ENCODE measurements around the gene RHBDD3.

RHBDD3 gene

DNA sequence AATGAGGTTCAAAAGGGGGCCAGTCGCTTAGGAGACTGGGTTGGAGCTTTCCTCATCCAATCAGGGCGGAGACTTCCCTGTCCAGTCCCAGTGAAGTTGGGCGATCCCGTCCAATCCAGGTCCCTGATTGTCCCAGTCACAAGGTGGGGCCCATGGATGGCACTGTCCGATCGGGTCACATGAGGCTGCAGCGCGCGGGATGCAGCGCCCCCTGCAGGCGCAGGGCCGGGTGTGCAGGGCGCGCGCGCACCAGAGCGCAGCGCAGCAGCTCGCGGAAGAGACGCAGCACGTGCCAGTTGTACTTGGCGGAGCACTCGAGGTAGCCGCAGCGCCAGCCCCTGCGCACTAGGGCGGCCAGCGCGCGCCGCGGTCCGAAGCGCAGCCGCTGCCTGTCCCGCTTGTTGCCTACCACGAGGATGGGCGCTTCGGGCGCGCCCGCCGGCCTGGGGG, 45.4 kb upstream of the RHBDD3 start:
- TF ChIP-seq, protein P1, sequence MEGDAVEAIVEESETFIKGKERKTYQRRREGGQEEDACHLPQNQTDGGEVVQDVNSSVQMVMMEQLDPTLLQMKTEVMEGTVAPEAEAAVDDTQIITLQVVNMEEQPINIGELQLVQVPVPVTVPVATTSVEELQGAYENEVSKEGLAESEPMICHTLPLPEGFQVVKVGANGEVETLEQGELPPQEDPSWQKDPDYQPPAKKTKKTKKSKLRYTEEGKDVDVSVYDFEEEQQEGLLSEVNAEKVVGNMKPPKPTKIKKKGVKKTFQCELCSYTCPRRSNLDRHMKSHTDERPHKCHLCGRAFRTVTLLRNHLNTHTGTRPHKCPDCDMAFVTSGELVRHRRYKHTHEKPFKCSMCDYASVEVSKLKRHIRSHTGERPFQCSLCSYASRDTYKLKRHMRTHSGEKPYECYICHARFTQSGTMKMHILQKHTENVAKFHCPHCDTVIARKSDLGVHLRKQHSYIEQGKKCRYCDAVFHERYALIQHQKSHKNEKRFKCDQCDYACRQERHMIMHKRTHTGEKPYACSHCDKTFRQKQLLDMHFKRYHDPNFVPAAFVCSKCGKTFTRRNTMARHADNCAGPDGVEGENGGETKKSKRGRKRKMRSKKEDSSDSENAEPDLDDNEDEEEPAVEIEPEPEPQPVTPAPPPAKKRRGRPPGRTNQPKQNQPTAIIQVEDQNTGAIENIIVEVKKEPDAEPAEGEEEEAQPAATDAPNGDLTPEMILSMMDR (IDR thresholded peaks at IDR 0.05; ENCODE audit: low read depth, low read length): peak; percentile 55
- peak; percentile 42 to 60 for DNase-seq (ENCODE audit: low read depth in 2 of 2)
- no peak overlapping the region for H3K4me3 ChIP-seq (replicated peaks in 1 of 2; ENCODE audit: low read depth in 2 of 2, low read length in 2 of 2)

DNA sequence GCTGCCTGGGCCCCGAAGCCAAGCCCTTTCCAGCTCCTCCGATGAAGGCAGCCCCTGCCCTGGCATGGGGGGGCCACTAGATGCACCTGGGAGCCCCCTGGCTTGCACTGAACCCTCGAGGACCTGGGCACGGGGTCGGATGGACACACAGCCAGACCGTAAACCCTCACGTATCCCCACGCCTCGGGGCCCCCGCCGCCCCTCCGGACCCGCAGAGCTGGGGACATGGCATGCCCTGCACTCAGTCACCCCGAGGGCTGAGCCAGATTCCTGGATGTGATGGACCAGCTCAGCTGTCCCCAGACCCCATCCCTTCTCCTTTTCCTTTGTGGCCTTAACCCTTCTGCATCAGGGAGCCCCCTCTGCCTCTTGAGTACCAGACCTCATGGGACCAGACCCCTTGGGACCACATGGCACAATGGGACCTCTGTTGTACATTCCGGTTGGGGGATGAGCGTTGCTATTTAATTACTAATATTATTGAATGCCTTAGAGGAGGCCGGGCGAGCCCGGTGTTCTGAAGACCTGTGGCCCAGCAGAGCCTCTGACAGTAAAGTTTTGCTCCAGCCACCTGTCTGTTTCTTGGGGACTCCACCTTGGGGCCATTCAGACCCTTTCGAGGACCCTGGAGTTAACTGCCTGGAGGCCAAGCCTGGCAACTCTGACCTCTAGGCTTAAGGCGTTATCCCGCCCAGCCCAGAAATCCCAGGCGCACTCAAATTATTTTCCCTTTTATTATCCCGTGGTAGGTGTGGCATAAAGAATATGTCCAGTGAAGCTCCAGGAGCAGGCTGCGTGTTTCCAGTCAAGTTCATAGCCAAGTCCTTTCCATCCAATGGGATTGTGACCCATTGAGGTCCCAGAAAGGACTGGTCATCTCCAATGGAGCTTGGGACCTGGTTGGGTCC, 44.7 kb upstream of the RHBDD3 start:
- no peak overlapping the region for H3K4me3 ChIP-seq (replicated peaks in 1 of 2; ENCODE audit: low read depth in 2 of 2, low read length in 2 of 2)
- DNase-seq (ENCODE audit: low read depth in 2 of 2): no peak
- TF ChIP-seq, protein P1 (IDR thresholded peaks at IDR 0.05; ENCODE audit: low read depth, low read length): no peak

DNA sequence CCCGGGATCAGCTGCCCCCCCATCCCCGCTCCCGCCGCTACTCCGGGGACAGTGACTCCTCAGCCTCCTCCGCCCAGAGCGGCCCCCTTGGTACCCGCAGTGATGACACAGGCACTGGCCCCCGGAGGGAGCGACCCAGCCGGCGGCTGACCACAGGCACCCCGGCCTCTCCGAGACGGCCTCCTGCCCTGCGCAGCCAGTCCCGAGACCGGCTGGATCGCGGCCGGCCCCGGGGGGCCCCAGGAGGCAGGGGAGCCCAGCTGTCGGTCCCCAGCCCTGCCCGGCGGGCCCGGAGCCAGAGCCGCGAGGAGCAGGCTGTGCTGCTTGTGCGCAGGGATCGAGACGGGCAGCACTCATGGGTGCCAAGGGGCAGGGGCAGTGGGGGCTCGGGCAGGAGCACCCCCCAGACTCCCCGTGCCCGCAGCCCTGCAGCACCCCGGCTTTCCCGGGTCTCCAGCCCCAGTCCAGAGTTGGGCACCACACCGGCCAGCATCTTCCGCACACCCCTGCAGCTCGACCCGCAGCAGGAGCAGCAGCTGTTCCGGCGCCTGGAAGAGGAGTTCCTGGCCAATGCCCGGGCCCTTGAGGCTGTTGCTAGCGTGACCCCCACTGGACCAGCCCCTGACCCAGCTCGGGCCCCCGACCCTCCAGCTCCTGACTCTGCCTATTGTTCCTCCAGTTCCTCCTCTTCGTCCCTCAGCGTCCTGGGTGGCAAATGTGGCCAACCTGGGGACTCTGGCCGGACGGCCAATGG, 43.9 kb upstream of the RHBDD3 start:
- H3K4me3 ChIP-seq (replicated peaks in 1 of 2; ENCODE audit: low read depth in 2 of 2, low read length in 2 of 2): peak overlapping the region in 1 of 2 donors; percentile 18
- TF ChIP-seq, protein P1 (IDR thresholded peaks at IDR 0.05; ENCODE audit: low read depth, low read length): no peak

DNA sequence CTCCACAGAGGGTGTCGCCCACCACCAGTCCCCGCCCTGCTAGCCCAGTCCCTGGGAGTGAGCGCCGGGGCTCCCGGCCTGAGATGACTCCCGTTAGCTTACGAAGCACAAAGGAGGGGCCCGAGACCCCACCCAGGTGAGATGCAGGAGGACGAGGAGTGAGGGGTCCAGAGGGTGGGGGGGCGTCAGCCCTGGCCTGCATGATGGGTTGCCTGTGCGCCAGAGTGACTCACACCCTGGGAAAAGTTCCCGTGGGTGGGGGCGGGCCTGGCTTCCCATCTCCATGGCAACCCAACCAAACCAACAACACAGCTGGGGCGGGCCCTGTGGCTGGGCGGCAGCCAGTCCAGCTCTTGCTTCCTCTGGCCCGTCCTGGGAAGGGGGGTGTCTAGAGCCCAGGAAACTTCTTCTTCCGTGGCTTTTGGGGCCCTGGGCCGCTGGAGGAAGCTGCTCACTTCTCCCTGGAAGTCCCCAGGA, 43.1 kb upstream of the RHBDD3 start:
- H3K4me3 ChIP-seq (replicated peaks in 1 of 2; ENCODE audit: low read depth in 2 of 2, low read length in 2 of 2): peak overlapping the region in 1 of 2 donors; percentile 18

More for the DNA sequence above, 43.9 kb upstream of the RHBDD3 start:
- DNase-seq (ENCODE audit: low read depth in 2 of 2): no peak

DNA sequence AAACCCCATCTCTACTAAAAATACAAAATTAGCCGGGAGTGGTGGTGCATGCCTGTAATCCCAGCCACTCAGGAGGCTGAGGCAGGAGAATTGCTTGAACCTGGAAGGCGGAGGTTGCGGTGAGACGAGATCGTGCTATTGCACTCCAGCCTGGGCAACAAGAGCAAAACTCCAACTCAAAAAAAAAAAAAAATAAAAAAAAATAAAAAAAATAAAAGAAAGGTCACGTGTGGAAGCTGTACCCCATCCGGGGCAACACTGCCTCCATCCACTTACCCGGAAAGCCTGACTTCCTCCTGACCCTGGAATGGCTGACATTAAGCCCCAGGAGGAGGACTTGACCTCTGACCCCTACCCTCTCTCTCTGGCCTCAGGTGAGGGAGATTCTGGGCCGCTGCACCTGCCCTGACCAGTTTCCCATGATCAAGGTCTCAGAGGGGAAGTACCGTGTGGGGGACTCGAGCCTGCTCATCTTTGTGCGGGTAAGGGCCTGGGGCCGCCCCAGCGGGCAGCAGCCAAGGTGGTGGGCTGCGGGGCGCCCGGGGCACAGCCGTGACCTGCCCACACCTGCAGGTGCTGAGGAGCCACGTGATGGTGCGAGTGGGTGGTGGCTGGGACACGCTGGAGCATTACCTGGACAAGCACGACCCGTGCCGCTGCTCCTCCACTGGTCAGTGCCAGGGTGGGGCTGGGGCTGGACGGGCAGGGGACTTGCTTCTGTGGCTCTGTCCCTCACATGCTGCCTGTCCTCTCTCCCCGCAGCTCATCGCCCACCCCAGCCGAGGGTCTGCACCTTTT, 42.5 kb upstream of the RHBDD3 start:
- TF ChIP-seq, protein P1 (IDR thresholded peaks at IDR 0.05; ENCODE audit: low read depth, low read length): no peak
- no peak overlapping the region for H3K4me3 ChIP-seq (replicated peaks in 1 of 2; ENCODE audit: low read depth in 2 of 2, low read length in 2 of 2)
- no peak for DNase-seq (ENCODE audit: low read depth in 2 of 2)

More for the DNA sequence above, 43.1 kb upstream of the RHBDD3 start:
- TF ChIP-seq, protein P1 (IDR thresholded peaks at IDR 0.05; ENCODE audit: low read depth, low read length): no peak
- DNase-seq (ENCODE audit: low read depth in 2 of 2): peak; percentile 98 to 99
